Jurkat, Clone E6-1 (cell line): ENCODE results near the gene PCSK6.

ENCODE experiments used
- DNase-seq: peaks from one replicate; pipeline ENCODE4 v3.0.0-alpha.2; 2011; ENCODE audit warnings: low read depth, low spot score
- H3K4me3 ChIP-seq: 2 replicates; pipeline ENCODE4 v1.5.1; 2011; ENCODE audit warnings: mild to moderate bottlenecking, low read length, control low read depth, moderate library complexity

The PCSK6 gene

DNA sequence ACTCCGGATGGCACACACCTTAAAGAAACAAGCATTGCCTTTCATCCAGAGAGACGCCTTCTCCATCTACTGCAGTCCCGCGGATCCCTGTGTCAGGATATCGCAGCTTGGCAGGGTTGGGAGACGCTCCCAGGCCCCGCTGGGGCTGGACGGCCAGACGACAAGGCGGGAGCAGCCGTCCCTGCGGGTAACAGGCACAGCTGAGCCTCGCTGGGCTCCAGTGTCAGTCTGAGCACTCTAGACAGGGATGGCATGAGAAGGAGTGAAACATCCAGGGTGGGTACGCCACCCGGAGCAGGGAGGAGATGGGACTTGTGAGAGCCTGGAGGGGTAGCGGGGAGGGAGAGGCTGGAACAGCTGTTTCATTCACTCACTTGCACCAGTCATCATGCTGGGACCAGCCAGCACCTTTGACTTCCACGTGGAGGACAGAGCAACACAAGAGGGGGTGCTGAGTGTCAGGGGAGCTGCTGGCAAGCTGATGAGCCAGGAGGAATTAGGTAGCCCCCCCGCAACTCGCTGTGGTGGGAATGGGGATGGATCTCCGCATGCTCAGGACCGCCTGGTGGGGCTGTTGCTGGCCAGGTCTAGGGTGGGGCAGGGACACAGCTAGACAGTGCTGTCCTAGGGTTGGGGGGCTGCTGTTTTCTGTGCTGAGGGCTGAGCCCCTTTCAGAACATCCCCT is 162.9 kb downstream of the PCSK6 start:
- DNase-seq: no peak
- no peak overlapping the region for H3K4me3 ChIP-seq

DNA sequence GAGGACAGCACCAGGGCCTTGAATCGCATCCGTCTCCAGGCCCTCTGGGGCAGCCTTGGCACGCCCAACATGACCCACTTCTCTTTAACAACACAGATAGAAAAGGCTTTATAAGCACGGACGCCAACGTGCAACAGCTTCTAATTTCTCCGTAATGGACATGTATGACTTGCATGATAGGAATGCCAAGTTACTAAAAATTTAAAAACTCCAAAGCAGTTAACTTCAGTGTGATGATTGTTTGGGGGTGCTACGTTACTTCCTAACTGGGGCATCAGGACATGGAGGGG is 163.5 kb downstream of the PCSK6 start:
- H3K4me3 ChIP-seq: no peak overlapping the region
- DNase-seq: no peak

DNA sequence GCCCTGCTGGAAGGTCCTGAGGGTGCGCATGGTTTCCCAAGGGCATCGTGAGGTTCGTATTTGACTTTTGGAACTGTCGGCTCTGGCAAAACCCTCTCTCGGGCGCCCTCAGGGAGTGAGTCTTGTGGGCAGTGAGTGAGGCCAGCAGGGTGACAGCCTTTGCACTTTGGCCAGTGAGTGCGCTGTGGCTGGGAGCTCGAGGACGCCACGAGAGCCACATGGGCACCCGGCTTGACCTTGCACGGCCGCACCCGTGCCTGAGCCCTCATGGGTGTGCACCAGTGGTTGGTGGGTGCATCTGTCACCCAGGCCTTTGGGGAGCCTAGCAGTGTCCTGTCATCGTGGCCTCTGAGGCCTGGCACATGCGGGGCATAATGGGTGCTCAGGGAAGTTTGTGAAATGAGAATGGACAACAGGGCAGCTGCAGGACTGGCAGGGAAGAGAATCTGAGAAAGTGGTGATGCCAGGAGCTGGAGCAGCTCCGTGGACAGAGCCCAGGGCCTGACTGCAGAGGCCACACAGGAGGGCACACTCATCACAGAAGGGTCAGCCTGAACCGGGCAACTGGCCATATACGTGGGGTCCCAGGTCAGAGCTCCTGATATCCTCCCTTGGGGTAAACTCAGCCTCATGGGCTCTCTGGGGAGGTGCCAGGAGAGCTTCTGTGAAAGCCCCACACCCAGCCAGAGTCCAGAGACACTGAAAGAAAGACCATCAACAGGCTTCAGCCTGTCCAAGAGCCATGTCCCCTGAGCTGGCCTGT is 164.1 kb downstream of the PCSK6 start:
- no peak overlapping the region for H3K4me3 ChIP-seq
- DNase-seq: no peak

DNA sequence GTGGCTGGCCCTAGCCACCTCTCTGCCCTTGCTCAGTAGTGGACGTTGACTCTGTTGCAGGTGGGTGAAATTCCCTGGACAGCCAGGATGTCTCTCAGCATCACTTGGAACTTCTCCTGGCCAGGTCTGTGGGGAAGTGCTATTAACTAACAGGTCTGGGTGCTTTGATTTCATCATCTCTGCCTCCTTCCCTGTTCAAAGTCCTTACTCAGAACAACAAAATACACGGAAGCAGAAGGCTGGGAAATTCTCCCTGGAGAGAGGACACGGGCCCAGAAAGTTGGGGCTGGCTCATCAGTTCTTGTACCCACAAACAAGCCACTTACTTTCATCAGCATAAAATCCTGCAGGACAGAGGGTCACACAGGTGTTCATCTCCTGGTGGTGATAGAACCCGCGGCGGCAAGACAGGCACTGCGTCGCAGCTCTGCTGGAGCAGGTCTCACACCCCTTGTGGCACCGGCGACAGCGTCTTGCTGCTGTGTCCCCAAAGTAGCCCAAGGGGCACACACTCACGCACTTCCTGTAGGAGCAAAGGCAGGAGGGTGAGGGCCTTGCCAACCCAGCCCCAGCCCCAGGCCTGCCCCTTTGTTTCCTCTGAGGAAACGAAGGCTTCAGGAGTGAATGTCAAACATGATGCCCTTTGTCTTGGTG is 164.9 kb downstream of the PCSK6 start:
- H3K4me3 ChIP-seq: no peak overlapping the region
- DNase-seq: no peak

DNA sequence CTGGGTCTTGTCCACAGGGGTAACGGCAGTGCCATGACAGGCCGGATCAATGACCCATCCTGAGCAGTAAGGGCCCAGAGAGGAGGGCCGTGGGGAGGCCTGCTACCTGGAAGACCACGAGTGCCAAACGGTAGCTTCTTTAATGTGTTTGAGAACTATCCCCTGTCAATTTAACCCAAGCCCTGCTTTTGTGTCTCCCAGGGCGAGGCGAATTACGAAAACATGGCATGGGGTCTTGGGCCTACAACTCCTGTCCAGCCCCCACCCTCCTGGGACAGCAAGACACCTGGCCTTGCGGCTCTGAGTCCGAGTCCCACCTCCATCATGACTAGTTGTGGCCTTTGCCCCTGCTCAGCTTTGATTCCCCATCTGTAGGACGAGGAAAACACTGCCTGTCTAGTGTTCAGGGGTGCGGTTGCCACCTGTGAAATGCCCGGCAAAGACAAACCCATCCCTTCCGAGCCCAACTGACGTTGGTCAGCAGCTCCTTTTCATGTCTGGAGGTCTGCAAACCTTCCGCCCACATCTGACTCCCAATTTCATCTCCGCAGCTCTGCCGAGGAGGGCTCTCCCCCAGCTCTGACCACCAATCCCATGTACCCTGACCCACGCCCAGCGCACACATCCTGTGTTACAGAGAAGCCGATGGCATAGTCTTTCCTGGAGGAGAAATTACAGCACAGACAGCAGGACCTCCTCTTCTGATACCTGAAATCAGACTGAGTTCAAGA is 165.5 kb downstream of the PCSK6 start:
- H3K4me3 ChIP-seq: no peak overlapping the region
- no peak for DNase-seq

DNA sequence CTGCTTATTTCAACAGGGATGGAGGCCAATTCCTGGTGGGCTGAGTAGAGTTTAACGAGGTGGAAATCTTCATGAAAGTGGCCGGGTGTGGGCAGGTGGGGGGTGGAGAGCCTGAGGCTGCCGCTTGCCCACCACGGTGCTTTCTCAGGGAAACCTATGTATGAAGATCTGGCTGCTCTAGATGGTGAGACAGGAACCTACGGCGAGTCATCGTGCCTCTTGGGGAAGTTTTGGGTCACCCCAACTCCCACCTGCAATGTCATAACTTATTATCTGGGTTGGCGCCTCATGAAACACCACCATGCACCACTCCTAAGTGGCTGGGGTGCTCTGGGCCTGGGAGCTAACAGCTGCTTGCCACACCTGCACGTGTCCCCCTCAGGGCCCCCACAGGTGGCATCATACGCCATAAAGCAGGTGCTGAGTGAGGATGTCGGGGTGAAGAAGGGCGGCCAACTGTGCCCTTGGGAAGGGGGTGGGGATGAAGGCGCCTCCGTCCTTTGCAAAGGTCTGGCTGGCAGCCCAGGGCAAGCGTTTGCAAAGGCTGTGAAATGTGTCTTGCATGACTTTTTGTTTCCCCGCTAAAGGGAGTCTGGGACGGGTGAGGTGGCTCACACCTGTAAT is 166.5 kb downstream of the PCSK6 start:
- no peak overlapping the region for H3K4me3 ChIP-seq
- DNase-seq: no peak

DNA sequence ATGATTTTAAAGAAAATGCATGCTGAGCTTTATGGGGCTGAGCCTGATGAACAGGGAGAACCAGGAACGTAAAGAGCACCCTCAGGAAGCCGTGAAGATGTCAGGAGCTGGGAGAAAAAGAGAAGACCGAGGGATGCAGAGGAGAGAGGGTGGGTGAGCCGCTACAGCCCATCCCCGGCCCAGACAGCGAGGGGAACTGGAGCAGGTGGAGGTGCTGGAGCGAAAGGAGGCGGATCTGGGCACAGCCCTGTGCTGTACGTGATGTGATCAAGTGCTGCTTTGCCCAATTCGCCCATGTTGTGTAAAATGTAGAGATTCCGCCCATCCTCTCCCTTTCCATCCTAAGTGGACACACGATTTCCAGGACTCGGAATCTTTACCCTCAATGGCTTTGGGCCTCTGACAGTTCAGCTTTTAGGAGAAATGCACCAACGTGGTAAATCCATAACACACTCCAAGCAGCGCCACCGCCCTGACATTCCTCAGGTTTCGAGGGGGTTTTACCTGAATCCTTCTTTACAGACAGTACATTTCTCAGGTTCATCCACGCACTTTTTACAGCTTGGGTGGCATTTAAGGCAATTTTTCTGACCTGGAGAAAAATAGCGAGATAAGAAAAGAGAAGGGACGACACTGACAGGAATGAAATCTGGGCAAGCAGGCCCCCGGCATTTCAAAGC is 167.4 kb downstream of the PCSK6 start:
- H3K4me3 ChIP-seq: no peak overlapping the region
- no peak for DNase-seq

DNA sequence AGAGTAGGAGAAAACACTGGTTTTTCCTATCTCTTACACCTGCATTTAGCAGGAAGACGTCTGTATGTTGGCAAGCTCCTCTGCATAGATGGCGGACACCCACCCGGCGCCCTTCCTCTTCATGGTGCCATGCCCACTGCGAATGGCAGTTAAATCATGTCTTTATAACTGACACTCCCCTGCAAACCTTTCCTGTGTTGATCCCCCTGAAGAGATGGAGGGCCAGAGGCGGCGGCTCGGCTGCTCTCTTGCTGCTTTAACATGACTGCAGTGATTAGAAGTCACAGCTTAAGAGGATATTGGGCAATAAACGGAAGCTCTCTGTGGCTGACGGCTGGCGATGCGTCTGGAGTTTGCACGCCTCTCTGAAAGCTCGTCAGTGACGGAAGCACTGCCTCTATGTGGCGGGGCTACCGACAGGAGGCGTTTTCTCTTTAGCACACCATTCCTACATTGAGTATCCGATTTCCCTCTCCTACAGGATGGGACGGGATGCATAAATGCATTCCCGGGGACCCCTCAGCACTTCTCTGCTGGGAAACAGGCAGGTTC is 168.9 kb downstream of the PCSK6 start:
- peak; percentile 93 for DNase-seq
- peak overlapping the region; percentile 50 for H3K4me3 ChIP-seq

DNA sequence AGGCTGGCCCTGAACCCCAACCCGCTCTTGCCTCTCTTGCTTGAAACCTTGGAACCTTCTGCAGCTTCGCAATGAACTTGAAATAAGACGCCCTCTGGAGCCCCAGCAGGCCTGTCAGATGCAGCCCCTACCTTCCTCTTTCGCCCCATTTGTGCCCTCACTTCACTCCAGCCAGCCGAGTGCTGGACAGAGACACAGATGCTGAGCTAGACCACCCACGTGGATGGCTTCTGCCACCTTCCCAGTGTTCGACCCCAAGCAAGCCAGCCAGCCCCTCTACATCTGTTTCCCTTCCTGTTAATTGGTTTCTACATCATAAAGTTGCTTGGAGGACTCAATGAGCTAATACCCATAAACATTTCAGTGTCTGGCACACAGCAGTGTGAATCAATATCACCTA is 170.7 kb downstream of the PCSK6 start:
- DNase-seq: no peak
- no peak overlapping the region for H3K4me3 ChIP-seq

DNA sequence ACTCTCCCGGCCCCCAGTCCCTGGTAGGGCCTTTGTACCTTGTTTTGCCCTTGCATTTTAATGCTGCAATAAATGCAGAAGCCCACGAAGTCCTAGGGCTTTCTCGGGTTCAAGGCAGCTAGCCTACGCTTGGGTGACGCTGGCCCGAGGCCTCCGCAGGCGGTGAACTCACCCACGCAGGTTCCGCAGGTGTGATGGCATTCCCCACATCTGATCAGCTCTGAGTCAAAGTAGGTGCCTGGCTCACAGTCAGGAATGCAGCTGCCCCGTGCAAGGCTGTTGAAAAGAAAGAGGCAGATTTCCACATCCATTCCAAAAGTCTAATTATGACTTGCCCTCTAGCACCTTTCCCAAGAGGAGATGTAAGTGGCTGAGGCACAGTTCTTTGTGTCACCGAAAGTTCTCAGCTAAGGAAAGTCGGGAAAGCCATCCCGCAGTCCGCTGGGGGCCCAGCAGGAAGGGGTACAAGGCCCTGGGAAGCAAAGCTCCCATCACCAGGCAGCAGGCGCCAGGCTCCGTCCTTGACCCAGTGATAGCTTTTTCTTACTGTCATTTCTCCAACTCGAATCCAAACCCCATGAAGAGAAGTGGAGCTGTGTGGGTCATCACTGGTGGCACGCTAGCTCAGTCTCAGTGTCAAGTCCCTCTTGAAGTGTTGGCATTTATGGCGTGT is 171.2 kb downstream of the PCSK6 start:
- no peak for DNase-seq

DNA sequence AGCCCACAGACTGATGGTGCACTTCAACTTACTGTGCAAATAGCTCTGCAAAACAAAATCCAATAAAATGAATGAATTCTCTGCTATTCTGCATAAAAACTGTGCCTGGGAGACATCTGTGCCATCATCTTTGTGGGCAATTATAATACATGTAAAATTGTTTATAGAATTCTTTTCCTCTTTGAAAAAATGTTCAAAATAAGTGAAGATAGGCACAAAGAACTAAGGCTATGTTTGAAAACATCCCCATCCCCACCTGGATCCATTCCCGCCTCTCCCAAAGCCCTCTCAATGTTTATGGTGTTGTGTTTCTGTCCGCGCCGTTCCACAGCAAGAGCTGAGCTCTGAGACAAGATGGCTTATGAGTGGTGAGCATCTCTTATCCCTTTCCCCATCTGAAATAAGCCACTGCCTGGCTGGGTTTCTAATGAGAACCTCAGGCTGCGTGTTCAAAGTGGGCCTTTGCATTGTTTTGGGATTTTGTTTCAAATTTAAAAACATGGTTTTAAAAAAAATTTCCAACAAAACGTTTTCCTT is 172.1 kb downstream of the PCSK6 start:
- H3K4me3 ChIP-seq: no peak overlapping the region
- no peak for DNase-seq

More for the DNA sequence above, 171.2 kb downstream of the PCSK6 start:
- H3K4me3 ChIP-seq: no peak overlapping the region

DNA sequence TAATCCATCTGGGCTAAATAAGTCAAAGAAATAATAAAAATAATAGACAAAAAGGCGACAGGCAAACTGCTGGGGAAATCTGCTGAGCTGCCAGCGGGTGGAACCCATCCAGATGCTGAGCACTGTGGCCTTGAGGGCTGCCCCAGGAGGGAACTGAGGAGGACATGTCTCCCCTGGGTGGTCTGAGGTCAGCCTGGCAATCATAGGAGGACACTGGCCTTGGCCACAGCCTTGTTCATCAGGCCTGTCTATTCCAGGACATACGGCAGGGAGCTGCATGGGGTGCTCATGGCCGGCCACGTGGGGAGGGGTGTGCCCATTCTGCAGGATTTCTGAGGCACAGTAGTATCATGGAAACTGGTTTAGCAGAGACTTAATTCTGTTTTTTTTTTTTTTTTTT is 173.0 kb downstream of the PCSK6 start:
- no peak overlapping the region for H3K4me3 ChIP-seq
- DNase-seq: no peak

DNA sequence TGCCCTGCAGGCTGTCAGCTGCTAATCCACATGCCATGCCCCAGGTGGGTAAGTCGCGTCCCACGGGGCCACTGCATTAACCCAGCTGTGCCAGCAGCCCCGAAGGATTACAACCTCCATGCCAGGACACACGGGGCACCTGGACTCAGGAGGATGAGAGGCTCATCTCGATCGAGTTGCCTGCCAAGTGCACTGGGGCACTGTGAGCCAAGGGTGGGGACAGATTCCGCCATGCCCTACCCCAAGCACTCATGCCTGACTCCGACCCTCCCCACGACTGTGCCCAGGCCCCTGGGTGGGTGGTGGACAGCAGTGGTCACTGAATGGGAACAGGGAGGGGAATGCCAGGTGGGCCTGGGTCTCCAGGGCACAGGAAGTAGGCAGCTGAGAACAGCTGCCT is 173.8 kb downstream of the PCSK6 start:
- DNase-seq: no peak

DNA sequence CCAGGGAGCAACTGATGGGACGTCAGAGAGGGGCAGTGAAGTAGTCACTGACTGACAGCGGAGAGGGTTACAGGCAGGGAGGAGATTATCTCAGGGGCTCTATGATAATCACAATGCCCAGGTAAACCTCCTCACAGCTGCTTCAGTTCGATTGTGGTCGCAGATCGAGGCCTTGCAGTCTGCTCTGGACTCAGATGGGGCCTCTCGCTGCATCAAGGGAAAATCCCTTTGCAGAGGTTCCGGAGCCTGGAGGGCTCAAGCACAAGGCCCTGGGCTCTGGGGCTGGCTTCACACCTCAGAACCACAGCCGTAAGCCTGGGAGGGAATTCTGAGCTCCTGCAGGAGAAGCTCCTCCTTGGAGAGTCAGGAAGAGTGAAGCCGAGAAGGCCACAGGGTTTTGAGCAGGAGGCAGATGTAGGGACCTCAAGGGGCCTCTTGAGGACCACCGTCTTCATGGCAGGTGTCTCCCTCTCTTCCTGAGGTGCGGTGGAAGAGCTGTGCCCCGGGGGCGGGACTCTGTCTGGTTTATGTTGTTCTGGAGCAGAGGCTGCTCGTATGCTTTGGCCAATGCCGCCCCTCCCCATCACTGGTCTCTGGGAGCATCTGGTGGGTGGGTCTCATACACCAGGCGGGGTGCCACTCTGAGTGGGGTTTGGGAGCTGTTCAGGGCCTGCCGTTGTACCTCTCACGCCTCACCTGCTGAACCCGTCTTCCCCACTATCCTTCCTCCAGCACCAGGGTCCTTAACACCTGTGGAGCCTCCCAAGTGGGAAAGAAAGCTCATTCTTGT is 175.0 kb downstream of the PCSK6 start:
- no peak overlapping the region for H3K4me3 ChIP-seq
- no peak for DNase-seq

More for the DNA sequence above, 173.8 kb downstream of the PCSK6 start:
- no peak overlapping the region for H3K4me3 ChIP-seq

DNA sequence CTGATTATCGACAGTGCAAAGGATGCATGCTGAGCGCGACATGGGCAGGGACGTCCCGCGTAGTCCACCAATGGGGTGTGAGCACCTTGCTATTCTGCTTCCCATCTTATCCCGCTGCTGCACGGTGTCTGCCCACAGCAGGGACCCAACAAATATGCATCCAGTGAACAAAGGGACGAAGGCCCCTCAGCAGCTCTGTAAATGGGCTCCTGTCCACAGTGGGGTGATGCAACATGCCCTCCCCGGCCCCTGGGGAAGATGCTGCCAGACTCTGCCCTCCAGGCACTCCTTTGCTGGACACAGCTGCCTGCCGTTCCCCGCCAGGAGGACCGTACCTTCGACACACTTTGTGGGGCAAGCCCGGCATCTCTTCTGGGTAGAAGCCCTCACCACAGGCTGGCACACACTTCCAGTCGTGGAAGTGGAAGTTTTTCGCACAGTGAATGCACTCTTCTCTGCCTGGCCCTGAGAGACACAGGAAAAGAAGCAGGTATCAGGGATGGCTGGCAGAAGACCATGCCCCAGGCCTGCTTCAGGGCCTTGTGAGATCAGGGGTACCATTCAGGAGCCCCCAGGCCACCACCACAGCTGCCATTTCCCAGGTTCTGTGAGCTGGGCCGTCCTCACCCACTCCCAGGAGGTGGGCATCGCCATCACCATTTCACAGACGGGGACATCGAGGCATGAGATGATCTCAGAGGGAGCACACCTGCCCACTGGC is 176.3 kb downstream of the PCSK6 start:
- no peak overlapping the region for H3K4me3 ChIP-seq
- DNase-seq: no peak

DNA sequence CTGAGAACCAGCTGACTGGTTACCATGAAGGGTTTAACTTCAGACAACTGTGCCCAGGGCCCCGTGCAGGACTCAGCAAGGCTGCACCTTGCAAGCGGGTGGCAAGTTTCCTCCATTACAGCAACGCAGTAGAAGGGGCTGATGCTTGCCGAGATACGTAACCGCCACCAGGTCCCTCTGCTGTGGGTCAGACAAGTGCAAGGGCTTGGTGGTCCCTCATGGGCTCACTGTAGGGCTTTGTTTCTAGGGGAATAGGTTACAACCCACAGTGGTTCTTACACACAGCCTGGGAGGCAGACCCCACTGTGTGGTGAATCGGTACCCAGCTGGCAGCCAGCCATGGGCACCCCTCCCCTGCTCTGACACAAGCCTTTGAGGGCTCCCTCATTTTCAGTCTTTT is 179.0 kb downstream of the PCSK6 start:
- no peak for DNase-seq

DNA sequence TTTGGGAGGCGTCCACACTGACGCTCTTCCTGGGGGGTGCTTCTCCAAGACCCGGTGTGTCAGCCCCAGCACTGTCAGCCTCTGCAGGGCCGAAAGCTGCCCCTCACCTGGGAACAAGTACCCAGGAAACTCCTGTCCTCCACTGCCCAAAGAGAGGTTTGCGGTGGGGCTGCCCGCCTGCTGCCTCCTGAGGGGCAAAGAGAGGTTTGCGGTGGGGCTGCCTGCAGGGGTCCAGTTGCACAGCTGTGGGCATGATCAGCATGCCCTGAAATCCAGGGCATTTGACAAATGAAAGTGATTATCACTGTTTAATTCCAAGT is 179.4 kb downstream of the PCSK6 start:
- DNase-seq: no peak
- H3K4me3 ChIP-seq: no peak overlapping the region

More for the DNA sequence above, 179.0 kb downstream of the PCSK6 start:
- H3K4me3 ChIP-seq: no peak overlapping the region
